Stimulated activated naive CD4-positive, alpha-beta T cell (primary cell): ENCODE measurements around the gene AP1G2.
"Not testable (repeated sequence)": the region's sequence is repeated elsewhere in the genome, so short reads cannot be mapped to it uniquely, and the experiment has no call there.

Source experiments
- DNase-seq, 6 experiments: peaks; one replicate each; lab custom pipeline; 2025; lab: John Stamatoyannopoulos, UW

Gene AP1G2

DNA sequence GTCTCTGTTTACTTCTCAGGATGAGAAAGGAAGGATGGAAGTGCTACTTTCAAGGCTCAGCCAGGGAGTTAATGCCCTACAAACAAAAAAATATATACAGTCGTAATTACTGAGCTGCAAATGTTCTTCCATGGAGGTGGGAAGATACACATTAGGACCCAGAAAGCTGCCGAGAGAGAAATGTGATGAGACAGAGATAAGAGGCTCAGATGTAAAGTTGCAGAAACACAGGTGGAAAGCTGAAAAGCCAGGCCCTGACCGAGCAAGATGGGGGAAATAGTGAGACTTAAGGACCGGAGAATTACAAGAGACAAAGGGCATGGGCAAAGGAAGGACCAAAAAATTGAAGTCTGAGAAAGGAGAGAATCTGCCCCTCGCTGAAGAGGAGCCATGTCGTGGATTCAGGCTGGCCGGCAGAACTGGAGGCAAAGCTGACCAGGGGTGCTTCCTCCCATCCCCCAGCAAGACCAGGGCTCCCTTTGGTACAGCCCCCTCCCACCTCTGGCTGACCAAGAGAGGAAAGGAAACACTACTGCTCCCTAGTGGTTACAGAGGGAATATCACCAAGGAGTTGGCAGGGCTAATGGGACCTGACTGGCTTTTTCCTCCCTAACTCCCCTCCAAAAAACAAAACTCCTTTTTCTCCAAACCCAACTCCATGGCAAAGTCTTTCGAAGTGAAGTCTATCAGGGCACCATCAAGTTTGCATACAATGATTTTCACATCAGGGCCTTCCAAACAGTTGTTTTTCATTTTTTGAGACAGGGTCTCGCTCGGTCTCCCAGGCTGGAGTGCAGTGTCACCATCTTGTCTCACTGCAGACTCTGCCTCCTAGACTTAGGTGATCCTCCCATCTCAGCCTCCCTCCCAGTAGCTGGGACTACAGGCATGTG, 28.1 kb downstream of the AP1G2 start:
- peak in 3 of 6 experiments; percentile 13 to 54 (median 38) for DNase-seq

DNA sequence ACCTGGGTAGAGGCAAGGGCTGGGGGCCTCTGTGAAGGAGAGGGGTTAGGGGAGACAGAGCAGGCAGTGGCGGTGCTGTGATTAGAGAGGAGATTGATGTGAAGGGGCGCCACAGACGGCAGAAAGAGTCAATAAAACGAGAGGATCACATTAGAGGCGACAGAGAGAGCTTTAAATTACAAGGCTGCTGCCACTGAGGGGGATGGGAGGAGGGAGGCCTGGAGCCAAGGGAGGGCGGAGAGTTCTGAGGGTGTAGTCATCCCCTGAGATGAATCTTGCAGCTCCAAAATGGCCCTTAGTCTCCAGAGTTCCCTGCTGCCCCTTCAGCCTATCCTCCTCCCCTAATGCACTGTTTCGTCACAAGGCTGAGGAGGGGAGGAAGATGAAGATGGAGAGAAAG, 28.8 kb downstream of the AP1G2 start:
- no peak for DNase-seq

DNA sequence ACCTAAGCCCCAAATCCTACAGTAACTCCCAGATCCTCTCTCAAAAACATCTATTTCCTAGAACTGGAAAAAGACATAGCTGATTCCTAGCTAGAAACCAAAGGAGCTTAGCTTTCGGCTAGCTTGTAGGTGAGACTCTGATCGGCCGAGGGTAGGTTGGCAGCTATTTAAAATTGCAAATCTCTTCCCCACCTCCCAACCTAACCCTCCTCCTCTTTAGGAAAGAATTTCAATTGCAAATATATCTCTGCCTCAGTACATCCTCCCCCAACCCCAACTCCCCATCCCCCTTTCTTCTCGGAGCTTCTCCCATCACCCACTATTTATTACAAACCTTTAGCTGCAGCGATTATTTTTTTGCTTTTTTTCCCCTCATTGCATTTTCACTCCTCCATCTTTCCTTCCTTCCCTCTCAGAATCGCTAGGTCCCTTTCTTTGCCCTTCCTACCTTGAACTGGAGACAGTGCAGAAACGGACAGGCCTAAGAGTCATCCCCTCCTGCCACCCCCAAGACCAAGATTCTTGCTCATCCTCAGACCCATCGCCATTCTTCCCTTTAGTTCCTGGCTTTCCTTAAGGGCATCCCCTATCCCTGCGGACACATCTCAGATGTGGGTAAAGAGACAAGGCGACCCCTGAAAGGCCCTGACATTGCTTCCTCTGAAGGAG, 29.4 kb downstream of the AP1G2 start:
- DNase-seq, result no peak

DNA sequence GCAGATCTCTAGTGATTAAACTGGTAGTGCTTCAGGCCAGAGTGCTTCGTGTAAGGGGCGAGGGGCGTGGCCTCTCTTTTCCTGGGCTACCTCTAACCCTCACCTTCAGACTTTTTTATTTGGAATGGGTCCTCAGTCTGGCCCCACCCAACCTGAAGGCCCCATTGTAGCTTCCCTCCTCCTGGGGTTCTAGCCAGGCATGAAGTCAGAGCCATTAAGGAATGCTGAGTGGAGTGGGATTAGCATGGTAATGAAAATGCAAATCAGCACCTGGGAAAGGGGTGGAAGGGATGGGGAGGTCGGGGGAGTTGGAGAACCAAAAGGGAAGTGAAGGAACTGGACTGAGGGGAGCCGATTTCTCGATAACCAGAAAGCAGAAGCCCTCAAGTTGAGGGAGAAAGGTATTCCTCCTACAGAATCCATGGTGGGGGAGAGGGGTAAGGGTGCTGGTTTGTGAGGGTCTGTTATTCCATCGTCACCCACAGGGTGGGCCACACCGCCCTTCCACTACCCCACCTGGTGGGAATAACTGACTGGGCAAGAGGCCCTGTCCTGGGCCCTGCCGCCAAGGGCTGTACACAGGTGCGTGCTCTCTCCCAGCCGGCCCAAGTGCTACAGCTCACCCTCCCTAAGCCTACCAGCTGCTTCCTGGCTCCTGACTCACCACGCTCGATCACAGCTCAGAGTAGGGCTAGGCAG, 30.1 kb downstream of the AP1G2 start:
- DNase-seq, result no peak

DNA sequence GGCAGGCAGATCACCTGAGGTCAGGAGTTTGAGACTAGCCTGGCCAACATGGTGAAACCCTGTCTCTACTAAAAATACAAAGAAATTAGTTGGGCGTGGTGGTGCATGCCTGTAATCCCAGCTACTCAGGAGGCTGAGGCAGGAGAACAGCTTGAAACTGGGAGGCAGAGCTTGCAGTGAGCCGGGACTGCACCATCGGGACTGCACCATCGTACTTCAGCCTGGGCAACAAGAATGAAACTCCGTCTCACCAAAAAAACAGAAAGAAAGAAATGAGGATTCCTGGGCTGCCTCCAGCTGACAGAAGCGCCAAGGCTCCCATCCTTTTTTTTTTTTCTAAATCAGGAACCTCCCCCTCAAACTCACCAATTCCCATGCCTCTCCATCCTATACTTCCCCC, 30.7 kb downstream of the AP1G2 start:
- DNase-seq, result not testable (repeated sequence)

DNA sequence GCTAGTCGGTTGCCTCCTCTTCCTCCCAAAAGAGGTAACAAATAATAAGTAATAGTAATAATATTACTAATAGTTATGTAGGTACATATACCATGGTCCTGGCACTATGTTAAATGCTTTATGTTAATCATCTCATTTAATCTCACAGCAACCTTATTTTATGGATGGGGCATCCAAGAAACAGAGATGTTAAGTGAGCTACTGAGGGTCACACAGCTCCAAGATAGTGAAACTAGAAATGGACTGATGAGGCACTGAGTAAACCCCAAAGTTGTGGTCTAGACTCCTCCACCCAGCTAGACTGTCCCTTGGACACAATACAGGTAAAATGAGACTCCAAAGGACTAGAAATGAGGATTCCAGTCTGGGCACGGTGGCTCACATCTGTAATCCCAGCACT, 31.1 kb downstream of the AP1G2 start:
- DNase-seq, result no peak

DNA sequence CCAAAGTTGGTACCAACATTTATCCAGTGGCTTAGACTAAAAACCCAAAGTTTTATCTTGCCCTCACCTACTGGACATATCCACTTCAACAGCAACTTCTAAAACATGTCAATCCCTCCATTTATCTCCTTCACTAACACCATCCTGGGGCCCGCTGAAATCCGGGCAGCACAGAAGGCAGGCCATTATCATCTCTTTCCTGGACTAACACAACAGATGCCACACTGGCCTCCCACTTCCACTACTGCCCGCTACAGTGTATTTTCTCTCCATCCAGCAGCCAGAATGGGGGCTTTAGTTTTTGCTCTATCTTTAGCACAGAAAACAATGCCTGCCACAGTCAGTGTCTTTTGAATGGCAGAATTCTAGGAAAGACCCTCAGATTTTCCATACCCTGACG, 31.6 kb downstream of the AP1G2 start:
- no peak for DNase-seq

DNA sequence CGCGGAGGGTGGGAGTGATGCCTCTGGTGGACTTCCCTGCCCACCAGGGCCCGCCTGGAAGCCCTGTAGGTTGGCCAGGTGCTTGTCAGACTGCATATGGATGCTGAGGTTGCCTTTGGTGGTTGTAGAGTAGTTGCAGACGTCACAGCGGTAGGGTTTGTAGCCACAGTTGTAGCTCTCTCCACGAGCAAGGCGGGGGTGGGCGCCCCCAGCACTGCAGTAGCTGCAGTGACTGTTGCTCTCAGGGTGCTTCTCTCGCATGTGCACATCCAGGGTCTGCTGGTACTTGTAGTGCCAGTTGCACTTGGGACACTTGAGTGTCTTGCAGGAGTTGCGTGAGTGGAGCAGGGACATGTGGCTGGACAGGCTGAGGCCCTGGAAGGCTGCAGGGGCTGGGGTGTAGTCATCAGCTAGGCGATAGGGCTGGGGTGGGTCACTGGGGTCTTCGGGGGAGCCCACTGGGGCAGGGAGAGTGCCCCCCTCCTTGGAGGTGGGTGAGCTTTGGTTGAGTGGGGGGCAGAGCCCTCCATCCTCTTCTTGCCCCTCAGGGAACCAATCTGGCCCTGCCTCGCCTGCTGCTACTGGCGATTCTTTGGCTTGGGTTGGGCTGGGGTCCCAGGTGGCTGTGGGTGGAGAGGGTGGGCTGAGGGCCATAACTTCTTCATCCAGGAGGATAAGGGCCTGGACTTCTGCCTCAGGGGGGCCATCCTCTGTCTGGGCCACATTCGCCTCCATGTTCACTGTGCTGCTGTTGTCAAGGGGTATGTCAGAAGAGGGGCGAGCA, 33.7 kb downstream of the AP1G2 start:
- DNase-seq, result no peak

DNA sequence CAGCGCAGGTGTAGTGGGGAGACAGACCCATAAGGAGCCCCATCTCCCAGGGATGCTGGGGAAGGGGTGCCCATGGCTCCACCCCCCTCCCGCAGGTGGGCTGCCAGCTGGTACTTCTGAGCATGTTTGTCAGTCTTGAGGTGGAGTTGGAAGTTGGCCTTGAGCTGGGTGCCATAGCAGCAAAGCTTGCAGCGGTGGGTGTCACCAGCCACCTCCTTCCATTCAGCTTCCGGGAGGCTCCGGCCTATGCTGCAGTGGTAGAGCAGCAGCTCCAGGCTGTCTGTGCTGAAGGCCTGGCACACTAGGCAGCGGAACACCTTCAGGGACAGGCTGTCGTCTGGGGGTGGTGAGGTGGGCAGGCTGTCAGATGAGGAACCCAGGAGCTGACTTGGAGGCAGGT, 34.9 kb downstream of the AP1G2 start:
- no peak for DNase-seq

DNA sequence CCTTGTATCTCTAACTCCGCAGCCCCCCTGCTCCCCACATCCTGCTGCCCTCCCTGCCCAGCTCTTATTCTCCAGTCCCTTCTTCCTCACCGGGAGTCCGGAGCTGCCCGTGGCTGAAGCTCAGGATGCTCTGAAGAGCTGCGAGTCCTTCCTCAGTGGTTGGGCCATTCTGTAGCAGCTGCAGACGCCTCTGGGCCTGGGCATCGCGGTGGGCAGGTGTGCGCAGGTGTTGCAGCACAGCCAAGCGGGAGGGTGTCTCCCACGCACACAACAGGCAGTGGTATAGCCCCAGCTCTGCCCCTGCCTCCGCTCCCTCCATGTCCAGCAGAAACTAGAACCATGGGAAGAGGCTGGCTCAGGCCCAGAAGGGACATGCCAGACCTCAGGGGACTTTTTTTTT, 36.2 kb downstream of the AP1G2 start:
- DNase-seq, result no peak

DNA sequence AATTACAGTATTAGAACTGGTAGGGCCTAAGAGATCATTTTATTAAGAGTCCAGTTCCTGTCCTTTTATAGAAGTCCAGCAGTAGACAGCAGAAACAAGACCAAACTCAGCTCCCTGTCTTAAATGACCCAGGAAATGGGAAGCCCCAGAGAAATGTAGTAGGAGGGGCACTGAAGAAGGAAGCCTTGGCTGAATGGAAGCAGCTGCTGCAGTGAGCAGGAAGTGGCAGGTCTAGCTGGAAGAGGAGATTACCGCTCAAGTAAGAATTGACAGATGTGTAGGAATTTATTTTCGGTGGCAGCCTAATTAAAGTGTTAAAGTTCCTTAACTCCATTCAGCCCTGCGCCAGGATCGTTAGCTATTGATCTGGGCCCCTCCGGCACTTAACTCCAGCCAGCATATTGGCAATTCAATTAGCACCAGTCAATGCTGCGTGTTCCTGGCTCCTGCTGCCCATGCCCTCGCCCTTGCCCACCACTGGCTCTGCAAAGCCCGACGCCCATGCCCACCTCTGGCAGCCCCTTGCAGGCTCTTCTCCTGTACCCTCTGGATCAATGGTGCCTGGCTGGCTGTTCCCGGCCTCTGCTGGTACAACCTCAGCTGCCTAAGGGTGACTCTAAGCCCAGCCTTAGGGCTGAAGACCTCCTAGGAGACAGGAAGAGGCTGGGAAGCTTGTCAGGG, 37.1 kb downstream of the AP1G2 start:
- DNase-seq, result no peak

DNA sequence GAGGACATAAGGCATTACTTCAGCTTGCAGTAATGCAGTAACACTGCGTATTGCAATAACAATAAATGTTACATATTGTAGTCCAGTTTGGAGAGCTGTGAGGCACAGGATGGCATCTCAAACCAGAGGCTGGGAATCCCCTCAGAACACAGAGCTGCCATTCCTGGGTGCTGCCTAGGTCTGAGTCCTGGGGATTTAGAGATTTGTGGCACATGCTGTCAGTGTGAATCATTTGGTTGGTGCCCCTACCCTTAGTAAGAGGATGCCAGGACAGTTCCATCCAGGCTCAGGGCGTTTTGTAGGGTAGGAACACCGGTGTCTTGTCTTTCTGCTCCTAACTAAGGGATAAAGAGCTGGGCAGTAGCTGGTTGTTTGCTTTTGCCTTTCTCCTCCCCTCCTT, 38.6 kb downstream of the AP1G2 start:
- DNase-seq, result no peak

DNA sequence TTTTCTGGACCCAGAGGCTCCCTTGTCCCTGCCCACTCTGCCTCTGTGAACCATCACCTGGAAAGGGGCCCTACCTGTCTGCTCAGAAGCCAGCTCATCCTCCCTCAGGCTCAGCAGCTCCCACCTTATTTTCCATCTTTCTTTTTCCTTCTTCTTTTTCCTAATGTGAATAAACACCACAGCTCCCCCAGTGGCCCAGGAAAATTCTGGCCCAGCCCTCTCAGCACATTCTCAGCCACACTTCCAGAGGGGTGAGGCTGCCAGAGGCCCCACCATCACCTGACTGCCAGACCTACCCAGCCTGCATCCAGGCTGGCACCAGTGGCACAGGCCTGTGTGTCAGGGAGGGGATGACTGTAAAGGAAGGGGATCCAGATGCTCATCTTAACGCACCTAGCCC, 39.0 kb downstream of the AP1G2 start:
- no peak for DNase-seq

DNA sequence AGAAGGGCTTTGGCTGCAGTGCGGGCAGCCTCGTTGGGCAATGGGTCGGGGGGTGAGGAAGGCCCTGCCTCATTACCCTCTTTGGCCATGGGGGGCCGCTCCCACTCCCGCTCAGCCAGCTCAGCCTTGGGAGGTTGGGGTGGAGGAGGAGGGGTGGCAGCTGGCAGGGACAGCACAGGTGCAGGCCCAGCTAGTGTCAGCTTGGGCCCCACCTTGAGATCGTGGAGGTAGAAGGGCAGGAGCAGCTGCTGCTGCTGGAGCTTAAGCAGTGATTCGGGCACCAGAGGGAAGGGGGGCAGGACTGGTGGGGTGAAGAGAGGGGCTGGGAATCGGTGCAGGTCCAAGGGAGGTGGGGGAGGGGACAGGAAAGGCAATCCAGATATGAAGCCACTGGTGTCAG, 42.0 kb downstream of the AP1G2 start:
- DNase-seq, result no peak

DNA sequence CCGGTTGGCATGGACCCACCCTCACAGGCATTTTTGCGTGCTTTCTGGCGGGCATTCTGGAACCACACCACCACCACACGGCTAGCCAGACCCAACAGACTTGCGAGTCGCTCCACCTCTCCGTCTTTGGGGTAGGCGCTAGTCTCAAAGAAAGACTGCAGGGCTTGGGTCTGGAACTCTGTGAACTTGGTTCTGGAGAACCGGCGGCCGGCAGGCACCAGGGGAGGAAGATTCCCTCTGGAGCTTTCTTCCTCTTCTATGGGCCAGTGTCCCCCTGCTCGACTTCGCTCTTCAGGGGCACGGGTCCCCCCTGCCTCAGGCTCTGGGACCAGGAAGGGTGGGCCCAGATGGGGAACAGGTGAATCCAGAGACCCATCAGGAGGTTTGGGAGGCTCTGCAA, 42.6 kb downstream of the AP1G2 start:
- DNase-seq, result no peak

DNA sequence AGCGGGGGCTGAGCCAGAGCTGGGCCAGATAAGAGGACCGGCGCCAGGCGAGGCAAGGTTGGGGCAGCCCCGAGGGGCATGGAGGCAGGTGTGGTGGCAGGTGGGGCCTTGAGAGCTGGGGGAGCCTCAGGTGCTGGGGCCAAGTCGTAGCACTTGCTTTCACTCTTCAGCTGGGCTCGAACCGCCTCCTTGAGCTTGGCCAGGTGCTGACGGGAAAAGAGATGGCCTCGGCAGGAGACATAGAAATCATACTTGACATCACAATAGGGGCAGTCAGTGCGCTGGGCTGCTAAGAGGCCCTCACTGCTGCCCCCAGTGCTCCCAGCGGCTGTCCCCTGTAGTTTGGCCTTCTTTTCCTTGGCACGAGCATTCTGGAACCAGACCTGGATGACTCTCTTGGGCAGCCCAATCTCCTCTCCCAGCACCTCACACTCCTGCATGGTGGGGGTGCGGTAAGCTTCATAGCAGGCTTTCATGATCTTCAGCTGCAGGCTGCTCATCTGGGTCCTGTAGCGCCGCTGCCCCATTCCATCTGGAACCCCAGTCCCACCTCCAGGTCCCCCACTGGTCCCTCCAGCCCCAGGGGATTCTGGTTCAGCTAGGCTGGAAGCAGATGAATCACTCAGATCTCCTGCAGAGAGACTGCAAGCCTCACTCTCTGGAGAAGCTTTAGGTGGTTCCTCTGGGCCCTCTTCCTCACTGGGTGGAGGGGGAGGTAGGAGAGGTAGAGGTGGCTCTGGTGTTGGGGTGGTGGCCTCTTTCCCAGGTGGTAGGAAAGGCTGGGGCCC, 44.2 kb downstream of the AP1G2 start:
- DNase-seq, result no peak

DNA sequence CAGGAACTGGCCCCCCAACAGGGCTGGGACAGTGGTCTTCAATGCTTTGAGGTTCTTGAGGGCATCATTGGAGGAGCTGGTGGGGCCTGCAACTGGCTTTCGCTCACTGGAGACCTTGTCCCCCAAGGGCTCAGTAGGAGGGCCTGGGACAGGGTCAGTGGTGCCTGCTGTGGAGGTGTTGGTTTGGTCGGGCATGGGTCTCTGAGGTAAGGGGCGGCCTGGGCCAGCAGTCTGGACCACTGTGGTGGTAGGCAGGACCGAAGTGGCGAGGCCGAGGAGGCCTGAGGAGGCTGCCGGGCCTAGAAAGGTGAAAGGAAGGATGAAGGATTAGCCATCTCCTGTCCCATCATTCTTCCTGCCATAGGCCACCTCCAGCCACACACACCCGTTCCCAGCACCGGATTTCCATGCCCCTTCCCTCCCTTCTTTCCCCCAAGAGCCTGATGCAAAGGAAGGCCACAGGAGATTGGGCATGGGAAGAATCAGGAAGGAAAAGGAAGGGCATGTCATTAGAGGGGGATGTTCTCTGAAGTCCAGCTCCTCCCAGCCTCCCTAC, 44.9 kb downstream of the AP1G2 start:
- no peak for DNase-seq

DNA sequence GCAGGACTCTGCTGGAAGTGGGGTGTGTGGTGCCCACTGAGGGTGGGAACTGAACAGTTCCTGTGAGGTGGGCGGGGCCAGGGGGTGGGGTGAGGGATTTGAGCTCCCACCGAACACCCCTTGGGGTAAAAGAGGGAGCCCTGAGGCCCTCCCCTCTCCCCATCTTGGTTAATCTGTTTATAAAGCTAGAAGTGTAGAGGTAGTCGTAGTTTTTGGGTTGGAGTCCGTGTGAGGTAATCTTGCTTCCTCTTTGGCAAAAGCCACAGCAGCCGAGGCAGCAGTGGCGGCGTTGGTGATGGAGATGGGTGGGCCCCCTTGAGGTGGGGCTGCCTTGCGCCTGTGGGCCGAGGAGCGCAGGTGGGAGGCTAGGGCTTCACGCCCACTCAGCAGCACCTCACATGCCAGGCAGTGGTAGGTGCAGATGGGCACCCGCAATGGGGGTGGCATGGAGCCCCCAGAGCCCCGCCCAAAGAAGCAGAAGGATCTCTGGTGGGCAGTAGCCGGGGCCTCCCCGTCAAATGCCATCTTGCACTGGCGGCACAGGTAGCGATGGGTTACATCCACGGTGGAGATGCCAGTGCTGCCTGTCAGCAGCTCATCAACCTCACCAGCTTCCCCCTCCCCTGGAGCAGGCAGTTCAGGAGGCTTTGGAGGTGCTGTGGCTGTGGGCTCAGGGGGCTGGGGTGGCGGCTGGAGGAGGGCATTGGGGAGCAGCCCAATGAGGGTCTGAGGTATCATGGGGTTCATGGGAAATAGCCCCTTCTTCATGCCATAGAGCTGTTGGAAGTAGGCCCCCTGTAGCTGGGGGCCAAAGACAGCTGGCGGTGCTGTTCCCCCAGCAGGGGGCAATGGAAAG, 45.6 kb downstream of the AP1G2 start:
- DNase-seq, result no peak

DNA sequence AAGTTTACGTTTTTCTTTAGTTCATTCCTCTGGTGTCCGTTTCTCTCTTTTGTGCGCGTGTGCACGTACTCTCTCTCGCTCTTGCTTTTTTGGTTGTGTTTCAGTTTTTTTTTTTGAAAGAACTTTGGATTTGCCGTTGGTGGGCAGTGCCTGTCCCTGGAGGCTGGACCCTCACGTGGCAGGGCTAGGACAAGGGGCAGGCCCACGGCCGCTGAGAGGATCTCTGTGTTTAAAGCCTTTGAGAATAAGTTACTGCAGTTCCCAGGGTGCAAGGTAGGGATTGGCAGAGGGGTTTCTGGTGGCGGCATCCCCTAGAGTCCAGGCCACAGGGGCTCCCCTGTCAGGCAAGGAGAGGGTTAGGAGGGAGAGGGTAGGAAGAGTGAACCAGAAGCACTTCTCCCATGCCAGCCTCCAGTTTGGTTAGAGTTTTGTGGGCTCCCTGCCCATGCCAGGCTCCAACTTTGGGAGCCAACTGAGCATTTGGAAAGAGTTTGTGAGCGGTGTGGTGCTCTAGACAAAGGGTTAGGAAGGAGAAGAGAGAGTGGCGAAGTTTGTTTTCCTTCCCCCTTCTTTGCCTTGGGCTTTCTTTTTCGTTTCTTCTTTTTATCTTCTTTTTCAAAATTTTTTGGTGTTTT, 46.6 kb downstream of the AP1G2 start:
- no peak for DNase-seq
